Stimulated activated CD8-positive, alpha-beta memory T cell treated with anti-CD3 and anti-CD28 coated beads, Interleukin-12 subunit alpha, Interleukin-12 subunit beta, amount 100 ng/mL, for 1 hour (primary cell): ENCODE results near the gene SLC4A1AP.

Source experiments
- DNase-seq: peaks from one replicate; pipeline ENCODE4 v3.0.0-alpha.2; 2020; ENCODE audit warnings: low read depth

The SLC4A1AP gene

DNA sequence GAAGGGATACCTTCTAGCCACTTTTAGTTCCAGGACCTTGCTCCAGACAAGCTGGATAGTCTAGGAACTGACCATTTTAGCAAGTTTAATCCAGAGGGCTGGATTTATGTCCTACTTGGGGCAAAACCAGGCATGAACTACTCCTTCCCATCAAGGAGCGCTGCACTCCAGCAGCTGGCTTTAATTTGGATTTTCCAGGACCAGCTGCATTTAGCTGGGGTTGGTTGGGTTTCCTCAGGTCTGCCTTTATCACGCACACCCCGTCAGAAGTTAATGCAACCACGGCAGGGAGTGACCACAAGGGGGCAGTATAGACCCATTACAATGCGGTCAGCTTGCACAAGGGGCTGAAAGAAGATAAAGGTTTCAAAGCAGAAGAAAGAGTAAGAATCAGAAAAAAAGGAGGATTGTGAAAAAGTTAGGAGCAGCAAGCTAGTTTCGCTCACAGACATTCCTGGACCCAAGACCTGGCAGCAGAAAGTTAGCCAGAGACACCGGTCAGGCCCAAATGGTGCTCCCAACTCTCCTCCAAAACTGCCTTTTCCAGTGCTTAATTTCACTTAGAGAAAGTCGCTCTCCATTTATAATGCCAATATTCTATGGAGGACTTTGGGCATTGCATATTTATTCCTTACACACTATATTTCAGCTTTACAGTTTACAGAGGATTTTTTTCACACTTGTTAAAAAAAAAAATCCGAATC lies 40.1 kb downstream of the SLC4A1AP start:
- DNase-seq, result peak; percentile 75

DNA sequence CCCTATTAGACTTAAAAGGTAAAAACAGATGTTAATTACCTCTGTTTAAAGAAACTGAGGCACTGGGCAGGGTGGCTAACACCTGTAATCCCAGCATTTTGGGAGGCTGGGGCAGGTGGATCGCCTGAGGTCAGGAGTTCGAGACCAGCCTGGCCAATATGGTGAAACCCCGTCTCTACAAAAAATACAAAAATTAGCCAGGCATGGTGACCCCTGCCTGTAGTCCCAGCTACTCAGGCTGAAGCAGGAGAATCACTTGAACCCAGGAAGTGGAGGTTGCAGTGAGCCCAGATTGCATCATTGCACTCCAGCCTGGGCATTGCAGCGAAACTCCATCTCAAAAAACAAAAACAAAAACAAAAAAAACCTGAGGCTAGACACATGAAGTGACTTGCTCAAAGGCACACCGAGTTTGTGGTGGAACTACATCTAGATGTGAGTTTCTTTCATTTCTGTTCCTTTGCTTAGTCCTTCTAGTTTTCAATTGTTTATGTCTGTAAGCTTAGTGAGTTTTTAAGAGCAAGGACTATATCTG lies 40.7 kb downstream of the SLC4A1AP start:
- no peak for DNase-seq

DNA sequence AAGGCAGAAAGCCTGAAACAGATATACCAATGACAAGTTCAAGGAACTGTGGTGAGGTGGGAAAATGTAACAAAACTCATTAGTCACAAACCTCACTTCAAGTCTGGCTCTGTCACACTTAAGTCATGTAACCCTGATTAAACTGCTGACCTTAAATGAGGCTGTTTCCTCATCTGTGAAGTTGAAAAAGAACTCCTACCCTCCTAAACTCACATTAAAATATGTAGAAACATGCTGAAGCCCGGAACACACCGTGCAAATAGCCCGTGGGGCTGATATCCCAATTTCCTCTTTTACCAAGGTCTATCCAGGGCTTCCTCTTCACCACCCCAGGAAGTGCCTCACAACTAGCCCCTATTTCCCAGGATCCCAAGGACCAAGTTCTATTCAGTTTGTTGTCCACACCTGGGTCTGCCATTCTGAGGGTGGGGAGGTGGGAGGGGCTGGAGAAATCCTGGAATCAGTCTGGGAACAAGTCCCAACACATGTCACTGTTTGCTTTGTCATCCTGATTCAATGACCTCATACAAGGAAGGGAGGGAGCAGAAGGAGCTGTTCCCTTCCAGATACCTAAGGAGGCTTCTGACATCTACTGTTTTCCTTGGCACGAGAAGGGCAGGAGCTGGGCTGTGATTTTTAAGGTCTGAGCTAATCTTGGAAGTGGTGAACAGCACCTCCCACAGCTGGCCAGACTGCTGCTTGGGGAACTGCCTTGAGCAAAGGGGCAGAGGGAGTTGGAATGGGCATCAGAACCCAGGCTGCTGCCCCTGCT lies 42.3 kb downstream of the SLC4A1AP start:
- DNase-seq, result no peak

DNA sequence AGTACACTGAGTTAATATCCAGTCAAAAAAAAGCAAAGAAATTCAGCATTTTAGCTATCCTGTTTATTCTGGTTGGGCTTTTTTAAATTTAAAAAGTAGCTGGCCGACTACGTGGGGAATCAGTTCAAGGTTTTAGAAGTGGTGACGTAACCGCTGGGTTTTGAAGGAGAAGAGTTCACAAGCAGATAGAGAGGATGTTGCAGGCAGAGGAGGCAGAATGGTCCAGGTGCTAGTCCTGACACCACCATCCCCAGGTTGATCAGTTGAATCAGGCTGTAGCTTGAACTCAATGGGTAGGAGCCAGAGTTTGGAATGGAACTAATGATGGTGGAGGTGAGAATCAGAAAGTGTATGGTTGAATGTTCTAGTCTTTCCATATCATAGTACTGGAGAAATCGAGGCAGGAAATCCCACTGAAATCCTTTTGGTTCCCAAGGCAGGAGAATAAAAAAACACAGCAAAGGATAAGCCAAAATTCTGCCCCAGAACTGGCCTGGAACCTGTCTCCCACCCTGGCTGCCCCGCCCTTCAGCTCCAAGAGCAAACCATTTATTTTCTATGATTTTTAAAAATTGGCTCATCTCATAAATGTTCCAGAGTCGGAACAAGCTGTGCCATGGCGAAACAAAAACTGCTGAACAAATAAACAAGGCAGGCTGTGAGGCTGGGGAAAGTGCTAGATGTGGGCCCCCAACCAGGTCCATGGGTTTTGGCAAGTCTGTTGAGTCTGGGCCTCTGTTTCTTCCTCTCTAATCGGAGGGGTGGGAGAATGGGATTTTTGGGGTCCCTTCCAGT lies 44.0 kb downstream of the SLC4A1AP start:
- no peak for DNase-seq

DNA sequence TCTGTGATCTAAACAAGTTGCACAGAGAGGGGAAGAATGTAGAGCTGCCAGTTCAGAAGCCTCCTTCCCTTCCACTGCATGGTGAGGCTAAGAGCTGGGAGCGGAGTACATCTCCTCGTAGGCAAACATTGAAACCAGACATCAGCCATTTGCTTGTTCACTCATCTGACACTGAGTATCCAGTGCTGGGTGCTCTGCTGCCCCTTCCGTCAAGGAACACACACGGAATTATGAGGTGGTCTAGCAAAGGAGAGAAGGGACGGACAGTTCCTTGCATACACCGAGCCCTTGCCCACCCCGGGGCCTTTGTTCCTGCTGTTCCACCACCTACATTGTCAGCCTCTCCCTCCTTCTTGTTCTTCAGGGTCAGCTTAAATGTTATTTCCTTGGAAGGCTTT lies 44.6 kb downstream of the SLC4A1AP start:
- no peak for DNase-seq

DNA sequence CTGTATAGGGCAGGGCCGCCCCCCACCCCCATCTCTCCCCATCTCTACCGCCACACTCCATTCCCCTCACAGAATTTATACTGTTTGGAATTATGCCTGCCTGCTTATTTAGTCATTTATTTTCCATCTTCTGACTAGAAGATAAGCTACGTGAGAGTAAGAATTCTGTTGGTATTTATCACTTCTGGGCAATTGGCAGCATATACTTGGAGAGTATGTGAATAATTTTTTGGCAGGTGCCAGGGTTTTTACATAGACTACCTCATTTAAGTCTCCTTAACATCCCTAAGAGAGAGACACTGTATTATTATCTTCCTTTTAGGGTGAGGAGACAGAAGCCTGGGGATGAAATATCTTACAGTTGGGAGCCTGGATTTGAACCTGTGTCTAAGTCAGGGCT lies 45.0 kb downstream of the SLC4A1AP start:
- DNase-seq, result no peak

DNA sequence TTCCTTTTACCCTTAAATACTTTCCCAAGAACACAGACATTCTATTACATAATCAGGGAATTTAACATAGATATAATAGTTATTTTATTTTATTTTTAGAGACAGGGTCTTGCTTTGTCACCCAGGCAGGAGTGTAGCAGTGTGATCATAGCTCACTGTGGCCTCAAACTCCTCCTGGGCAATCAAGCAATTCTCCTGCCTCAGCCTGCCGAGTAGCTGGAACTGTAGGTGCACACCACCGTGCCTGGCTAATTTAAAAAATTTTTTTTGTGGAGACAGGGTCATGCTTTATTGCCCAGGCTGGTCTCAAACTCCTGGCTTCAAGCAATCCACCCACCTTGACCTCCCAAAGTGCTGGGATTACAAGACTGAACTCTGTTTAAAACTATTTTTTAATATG lies 45.6 kb downstream of the SLC4A1AP start:
- no peak for DNase-seq

DNA sequence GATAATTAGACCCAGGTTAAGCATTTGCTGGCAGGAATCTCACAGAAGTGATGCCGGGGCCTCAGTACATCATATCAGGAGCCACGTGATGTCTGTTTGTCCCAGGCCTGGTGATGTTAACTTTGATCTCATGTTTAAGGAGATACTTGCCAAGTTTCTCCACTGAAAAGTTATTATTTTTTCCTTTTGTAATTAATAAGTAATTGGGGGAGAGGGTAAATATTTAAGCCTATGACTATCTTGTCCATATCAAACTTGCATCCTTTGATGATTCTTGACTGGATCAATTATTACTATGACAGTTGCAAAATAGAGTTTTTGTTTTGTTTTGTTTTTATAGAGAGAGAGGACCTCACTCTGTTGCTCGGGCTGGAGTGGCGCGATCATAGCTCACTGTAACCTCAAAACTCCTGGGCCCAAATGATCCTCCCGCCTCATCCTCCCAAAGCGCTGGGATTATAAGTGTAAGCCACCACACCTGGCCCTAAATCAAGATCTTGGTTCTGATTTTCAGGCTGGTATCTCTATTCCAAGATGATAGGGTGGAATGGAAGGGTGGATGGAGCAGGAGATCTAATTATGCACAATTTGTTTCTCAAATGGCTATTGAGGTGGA lies 46.4 kb downstream of the SLC4A1AP start:
- DNase-seq, result no peak

DNA sequence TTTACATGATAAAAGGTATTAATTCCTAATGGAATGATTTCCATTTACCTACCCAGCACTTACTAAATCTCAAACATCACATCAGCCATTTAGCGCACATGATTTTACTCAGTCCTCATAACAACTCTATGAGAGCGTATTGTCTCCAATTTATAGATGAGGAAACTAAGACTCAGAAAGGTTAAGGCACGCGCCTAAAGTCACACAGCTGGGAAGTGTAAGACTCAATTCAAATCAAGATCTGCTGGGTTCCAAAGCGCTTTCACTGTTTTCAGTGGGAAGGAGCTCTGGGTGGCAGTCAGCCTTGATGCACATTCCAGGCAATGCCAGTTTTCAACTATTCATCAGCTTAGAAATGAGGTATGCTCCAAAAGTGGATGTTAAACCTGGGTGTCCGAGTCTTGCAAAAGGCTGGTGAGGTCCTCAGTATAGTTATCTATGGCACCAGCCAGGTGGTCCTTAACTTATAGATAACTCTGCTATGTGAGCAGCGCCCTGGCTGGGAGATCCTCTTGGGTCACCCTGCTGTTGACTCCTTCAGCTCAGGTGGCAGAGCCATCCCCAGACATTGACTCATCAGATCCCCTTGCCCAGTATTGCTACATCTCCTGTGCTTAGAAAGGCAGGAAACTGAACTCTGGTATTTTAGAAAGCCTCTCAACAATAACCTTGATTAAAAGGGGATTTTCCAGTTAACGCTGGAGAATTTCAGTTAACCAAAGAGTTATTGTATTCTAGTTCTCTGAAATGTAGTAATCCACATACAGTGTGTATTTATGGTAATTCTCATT lies 47.1 kb downstream of the SLC4A1AP start:
- no peak for DNase-seq

DNA sequence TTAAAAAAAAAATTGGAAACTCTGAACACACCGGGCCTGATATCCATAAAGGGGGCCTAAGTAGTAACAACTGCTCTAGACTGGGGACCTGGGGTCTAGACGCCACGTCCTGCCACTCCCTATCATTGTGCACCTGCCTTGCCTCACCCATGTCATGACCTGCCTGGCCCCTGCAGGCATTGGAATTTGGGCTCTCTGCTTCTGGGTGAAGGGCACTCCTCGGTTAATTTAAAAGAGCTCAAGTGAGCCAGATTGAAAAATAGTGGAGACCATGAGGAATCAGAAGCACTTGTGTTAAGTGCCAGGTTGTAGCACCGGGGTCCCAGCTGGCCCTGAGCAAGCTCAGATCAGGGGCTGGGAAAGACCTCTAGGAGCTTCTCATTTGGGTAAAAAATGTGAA lies 48.1 kb downstream of the SLC4A1AP start:
- DNase-seq, result no peak

DNA sequence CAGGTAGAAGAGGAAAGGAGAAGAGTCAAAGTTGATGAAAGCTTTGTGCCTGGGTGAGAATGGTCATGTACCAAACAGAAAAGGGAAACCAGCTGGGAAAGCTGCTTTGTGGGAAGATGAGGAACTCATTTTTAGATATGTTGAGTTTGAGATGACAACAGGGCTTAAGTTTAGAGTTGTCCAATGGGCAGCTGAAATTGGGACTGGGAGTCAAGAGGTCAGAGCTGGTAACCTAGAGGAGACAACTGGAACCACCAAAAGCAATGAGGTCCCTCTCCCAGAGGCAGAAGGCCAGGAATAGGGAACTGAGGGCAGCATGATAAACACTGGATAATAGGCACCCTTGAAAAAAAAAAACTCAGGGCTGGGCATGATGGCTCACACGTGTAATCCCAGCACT lies 48.8 kb downstream of the SLC4A1AP start:
- DNase-seq, result no peak

DNA sequence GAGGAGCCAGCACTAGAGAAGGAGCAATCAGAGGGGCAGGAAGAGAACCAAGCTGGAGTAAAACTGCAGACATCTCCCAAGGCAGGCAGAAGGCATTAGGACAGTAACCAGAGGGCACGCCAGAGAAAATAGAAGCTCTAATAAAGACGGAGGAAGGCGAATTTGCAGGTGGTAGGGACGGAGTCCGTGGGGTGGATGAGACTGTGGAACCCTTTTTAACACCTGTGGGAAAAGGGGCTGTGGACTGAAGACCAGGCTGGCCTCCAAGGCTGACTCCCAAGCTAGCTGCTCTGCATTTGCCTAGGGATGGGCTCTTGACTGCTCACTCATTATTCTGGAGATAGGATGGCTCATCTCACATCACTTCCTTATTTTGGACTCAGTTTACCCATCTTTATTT lies 49.5 kb downstream of the SLC4A1AP start:
- DNase-seq, result no peak

DNA sequence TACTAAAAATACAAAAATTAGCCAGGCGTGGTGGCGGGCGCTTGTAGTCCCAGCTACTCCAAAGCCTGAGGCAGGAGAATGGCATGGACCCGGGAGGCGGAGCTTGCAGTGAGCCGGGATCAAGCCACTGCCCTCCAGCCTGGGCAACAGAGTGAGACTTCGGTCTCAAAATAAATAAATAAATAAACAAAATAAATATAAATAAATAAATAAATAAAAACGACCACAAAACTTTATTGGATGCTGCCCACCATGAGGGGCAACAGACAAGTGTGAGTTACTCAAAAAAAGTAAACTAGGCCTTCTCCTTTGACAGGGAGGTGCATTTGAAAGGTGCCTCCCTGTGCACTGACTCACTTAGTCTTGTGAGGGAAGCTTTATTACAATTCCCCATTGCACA lies 50.4 kb downstream of the SLC4A1AP start:
- no peak for DNase-seq

DNA sequence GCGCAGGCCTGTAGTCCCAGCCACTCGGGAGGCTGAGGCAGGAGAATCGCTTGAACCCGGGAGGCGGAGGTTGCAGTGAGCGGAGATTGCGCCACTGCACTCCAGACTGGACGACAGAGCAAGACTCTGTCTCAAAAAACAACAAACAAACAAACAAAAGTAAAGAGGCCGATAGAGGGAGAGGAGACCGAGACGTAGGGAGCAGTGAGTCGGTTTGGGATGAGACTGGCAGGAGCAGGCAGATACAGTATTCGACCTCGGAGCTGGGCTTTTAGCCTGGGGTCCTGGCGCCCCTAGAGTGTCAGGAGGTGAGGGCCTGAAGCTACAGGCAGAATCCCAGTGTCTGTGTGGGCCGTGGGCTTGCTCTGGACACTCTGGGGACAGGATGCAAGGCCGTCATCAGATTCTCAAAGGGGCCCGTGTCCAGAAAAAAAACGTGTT lies 51.2 kb downstream of the SLC4A1AP start:
- DNase-seq, result no peak

DNA sequence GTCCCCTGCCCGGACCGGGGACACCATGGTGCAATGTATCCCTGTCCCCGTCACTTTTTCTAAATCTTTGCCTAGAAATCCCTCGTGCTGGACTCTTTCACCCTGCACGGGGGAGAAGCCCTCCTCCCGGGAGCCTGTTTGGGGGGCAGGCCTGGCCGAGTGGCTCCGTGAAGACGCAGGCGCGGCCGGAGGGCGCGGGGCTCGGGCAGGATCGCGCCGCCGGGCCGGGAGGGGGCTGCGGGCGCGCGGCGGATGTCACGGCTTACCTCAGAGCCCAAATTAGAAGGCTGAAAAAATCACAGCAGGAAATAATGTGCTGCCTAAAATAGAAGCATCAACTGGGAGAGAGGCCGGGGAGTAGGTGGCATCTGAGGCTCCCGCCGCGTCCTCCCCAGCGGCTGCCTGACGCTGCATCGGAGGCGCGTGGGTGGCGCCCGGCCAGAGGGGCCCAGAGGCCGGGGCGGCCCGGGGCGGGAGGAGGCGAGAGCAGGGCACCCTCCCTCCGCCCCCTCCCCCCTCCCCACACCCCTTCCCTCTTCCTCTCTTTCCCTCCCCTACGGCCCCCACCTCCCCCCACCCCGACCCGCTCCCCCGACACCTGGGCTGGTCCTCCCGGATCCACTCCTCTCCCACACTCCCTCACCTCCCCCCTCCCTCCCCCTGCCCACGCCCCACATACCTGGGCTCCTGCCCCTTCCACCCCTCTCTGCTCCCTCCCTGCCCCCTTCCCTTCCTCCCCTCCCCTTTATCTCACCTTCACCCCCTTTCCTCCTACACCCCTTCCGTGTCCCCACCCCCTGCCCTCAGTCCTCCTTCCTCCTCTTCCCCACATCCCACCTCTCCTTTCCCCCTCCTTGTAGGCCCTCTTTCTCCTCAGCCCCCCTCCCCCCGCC lies 51.9 kb downstream of the SLC4A1AP start:
- no peak for DNase-seq

DNA sequence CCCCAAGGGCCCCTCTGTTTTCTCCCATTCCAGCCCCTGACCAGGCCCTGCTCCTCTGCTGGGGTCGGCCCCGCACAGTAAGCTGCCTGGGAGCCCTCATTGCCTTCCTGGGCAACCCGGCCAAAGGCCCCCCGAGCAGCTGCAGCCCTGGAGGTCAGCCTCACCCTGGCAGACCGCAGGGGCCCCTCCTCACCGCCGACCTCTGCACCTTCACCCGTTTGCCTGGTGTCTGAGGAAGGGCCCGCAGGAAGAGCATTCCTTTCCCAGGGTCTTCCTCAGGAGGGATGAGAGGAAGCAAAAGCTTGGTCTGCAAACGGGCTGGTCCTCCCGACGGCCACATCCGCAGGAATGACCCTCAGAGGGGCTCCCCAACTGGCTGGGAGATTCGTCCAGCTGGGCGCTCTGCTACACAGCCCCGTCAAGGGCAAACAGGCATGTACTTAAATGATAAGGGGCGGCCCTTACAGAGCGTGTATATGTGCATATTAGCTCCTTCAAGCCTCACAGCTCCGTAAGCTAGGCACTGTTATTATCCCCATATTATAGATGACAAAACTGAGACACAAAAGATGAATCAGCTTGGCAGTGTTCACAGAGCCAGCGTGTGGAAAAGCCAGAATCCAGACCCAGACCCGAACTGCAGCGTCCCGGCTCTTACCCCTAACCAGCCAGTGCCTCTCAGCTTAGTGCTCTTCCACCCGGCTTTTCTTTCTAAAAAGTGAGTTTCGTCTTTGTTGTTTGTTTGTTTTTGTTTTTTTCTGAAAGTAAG lies 52.8 kb downstream of the SLC4A1AP start:
- DNase-seq, result no peak

DNA sequence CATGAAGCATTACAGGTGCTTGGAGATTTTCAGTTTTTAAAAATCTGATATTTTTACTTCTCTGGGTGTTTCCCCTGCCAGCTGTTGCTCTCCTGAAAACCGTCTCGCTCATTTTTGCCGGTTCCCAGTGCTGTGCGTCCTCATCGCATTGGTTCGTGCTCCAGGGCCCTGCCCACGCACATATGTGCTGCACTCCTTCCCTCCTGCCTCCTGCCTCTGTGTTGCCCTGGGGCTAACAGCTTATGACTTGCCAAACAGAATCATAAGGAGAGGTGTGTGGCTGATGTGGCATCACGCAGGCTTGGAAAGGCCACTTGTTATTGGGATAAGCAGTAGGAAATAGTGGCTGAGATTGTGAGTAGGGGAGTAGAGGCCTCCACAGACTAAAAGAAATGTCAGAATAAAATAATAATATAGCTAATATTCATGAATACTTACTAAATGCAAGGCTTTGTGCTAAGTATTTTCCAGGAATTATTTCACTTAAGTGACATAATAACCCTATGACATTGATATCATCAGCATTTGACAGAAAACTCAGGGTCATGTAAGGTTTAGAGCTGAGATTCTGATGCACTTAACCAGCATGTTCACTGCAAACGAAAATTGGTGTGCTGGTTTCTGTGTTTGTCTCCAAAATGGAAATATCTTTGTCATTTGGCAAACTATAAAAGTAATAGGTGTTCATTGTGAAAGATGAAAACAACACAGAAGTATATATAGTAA lies 53.5 kb downstream of the SLC4A1AP start:
- no peak for DNase-seq

DNA sequence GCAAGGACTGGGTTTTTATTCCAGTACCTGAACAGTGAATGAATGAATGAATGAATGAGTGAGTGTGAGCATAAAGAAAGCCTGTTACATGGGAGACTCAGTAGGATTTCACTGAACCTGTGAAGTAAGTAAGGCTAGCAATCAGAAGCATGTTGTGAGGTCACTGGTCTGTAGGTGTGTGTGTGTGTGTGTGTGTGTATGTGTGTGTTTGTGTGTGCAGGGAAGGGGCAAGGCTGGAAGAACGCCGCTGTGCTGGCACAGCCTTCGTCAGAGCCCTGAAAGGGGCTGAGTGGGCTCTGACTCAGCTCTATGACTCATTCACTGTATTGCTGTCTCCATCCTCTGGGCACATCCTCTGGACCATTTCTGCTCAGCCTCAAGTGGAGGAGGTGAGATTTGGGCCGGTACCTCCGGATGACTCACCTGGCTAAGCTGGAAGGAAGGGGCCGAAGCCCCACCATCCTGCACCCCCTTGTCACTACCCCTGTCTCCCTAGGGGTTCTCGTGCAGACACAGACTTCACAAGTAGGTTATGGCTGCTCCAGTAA lies 56.4 kb downstream of the SLC4A1AP start:
- no peak for DNase-seq

DNA sequence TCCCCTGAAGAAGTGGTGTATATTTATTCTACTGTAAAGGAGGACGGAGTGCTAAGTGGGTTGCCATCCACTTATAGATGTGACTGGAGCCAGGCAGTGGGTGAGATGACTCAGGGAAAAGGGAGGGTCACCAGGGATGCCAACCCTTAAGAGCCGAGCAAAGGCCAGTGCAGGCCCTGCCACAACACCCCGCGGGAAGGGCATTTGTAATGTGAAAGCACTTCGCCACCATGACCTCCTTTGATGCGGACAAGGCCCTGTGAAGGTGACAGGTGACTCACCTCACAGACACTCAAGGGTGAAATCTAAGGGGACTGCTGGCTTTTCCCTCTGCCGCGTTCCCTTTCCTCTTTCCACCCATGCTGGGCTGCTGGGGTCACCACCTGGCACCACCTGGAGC lies 57.6 kb downstream of the SLC4A1AP start:
- no peak for DNase-seq
